GM18498 (cell line): ENCODE results near the gene FILIP1L.

ENCODE experiments used
- ATAC-seq: cut with Tn5 transposase; IDR thresholded peaks from one replicate; pipeline ENCODE4 v1.9.1; 2021; ENCODE audit warnings: mild to moderate bottlenecking, moderate library complexity; ENCODE audit not compliant: unreplicated experiment

The FILIP1L gene

DNA sequence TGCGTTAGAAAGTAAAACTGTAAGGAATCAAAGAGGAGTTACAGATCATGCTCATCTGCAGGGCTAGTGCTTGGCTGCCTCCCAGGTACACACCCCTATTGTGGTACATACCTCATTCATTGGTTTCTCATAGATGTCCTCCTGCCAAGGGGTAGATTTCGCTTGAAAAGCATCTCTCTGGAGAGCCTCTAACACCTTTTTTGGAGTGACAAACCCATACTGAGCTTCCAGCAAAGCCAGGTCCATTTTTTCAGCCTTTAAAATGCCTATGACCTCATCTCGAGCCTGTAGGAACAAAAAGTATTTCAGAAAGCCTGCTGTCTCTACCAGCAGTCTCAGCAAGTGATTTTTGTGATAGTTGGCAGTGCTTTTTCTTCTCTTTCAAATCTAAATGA lies 184.6 kb downstream of the FILIP1L start:
- ATAC-seq: no peak

DNA sequence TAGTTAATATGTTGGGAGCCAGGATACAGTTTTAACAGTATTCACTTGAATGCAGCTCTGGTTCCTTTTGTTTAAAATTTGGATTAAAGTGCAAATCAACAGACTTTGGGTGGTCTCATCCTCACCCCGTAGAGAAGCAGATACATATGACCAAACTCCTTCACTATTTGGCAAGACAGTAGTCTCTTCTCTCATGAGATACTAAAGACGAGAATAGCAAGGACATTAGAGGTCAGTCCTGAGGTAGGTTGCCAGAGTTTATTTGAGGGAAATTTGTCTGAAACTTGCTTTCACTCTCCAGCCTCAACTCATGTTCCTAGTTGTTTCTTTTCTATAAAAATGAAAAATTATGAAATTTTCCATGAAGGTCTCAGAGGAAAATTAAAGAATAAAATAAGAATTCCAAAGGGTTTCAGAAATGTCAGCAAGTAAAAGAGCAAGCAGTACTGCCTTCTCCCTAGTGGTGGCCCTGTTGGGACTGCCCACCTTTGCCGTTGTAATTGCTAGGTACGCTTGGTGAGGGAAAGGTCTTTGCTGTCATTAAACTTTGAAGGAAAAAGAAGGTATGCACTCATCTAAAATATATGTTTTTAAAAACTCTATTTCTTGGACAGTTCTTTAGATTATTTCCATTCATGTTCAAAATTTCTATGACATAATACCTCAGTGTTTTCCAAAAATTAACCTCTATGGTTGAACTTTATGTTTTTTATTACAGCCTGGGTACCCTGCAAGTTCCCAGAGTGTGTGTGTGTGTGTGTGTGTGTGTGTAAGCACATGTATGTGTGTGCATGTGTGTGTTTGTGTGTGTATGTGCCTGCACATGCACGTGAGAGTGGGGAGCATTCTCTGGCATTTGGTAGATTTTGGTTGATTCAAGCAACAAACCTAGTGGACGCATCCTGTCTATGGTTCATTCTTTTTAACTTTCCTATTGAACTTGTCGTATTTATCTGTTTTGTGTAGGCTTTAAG lies 185.2 kb downstream of the FILIP1L start:
- no peak for ATAC-seq

DNA sequence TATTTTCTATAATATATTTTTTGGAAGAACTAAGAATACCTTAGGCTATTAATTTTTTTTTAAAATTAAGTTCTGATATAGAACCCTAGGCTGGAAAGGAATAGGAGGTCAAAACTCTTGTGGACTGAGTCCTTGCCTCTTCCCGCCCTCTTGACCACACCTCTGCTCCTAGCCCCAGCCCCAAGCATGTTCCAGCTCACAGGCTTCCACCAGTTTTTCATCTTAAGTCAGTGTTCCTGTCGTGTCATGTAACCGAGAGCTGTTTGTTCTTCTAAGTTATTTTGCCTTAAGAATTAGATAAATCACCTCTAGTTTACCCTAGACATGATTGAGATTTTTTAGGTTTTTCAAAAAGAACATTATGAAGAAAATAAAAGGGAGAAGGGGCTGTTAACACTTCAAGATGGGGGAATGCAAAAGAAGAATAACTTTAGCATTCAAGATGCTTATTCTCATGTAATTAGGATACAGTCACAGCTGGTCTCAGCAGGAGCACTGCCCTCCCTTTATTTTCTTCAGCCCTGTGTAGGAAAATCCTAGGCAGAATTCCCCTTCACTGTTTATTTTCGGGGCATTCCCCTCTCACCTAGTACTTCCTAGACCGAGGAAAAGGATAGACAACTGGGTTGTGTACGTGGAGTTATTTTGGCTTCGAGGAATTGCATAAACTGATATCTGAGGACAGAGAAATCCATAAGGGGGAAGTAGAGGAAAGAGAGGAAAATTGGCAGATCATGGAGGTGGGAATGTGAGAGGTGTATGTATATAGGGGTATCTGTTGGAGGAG lies 186.4 kb downstream of the FILIP1L start:
- ATAC-seq: no peak

DNA sequence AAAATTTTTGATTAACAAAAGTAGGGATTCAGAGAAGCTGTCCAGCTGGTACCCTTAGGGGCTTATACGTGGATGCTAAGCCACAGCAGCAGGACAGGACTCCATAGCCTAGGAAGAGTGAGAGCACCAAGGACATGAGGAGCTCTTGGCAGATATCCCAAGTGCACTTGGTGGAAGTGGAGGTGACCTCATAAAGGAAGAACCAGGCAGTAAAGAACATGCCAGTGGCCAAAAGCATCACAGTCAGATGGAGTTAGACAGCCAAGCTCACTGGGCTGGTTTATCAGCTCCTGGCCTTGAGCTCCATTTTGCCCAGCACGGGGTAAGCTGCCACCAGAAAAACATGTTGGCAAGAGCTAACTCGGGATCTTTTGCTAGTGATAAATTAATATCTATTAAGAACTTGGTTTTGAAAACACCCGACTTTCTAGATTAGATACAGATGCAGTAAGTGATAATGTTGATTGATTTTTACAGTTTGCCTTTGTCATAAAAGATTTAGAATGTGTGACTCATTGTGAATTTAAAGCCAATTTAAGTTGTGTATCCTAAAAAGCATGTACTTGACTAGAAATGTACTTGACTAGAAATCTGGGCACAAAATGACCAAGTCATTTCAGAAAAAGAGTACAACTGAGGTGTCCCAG lies 188.6 kb downstream of the FILIP1L start:
- ATAC-seq: no peak

DNA sequence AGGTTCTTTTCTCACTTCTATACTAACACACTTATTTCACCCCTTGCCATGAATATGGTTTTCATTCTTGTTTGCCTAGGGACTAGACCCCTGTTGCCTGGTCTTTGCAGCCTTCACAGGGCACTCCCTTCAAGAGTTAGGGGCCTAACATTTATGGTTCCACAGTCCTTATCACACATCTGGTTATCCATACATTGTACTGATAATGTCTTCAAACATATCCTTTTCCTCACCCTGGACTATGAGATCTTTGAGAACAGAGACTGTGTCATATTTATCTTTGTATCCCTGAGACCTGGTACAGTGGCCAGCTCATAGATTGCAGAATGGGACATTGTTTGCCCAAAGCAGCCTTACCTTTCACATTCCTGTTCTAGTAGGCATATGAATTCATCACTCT lies 190.4 kb downstream of the FILIP1L start:
- no peak for ATAC-seq

DNA sequence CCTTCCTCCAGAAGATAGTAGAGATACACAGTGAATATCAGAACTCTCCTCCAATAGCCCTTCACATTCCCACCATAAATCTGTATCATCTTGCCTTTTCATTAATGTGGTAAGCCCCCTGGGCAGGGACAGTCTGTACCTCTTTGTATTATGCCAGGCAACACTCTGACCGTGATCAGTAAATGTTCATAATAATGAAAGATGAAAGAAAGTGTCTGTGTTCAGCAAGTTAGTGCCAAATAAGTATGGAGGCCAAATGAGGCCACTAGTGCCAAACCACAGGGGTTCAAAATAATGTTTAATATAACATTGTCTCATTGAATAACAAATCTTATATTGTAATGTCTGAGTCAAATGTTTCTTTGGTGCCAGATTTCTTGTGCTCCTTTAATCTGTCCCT lies 192.3 kb downstream of the FILIP1L start:
- no peak for ATAC-seq

DNA sequence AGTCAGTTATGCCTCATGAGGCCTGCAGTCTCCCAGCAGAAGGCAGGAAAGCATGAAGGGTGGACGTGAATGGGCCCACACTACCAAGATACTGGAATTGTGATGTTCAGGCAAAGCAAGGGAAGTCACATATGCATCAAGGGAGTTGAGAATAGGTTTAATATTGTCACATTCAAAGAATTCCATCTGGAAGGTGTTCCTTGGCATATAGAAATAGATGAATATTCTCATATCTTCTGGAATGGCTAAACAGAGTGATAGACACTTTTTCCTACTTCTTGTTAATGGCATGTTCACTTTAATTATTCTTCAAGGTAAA lies 193.0 kb downstream of the FILIP1L start:
- no peak for ATAC-seq

DNA sequence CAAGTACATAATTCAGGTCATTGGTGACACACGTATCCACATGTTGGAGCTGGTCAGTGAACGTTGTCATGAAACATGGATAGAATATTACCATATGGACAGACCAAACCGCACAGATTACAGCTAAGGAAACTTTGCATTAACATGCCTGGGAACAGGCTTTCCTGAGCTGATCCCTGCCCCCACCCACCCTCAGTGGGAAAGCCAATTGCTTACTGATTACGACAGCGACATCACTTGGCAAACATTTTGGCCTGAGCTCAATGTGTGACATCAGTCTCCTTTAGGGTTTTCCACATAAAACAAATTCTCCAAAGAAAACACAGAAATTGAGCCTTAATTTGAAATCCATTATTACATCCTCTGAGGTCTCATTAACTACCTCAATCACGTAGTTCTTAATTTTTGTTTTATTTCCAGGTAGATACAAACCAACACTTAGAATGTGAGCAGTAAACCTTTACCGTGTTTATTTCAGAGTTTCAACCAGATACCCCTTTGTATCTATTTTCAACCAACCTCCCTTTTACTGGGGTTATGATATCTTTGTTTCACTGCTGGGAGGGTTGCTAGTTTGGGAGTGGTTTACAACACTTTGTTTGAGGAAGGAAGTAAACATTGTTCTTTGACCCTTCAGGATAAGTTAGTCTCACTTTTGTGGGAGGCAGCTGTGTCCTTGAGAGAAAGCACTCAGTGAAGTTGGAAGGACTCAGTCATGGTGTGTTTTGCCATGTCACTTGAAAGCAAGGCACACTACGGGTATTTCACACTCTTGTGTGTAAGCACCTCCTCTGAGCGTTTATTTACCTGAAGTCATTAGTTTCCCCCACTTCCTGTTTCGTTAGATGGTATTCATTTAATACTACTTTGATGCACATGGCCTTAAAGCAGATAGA lies 193.6 kb downstream of the FILIP1L start:
- no peak for ATAC-seq

DNA sequence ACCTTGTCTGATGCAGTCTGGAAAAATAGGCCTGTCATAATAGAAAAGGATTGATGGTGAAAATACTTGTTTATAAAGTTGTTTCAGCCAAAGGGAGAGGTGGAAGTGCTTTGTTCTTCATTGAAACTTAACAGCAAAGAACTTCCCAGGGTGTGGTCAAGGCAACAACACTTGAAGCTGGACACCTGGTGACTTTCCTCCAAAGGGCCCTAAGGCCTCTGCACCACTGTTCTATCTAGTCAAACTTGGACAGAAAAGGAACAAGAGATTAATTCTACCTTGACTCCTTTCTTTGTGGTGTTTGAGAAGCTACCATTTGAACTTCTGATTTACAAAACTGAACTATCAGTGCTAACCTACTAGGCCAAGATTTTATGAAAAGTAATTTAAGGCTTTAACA lies 194.6 kb downstream of the FILIP1L start:
- no peak for ATAC-seq

DNA sequence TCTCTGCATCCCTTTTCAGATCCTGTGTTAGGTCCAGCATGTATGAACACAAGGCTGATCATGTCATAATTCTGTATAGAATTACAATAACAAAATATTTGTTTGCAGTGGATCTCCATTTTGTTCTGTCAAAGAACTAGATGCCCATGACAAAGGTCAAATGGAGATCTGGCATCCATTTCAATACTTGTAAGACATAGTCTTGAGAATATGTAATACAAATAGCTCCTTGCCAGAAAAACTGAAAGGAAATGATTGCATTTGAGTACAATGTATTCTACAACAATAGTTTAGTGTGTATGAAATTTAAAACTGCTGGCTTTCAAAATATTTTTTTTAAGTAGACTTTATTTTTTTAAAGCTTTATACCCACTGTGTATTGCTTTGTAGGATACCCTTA lies 195.6 kb downstream of the FILIP1L start:
- ATAC-seq: no peak

DNA sequence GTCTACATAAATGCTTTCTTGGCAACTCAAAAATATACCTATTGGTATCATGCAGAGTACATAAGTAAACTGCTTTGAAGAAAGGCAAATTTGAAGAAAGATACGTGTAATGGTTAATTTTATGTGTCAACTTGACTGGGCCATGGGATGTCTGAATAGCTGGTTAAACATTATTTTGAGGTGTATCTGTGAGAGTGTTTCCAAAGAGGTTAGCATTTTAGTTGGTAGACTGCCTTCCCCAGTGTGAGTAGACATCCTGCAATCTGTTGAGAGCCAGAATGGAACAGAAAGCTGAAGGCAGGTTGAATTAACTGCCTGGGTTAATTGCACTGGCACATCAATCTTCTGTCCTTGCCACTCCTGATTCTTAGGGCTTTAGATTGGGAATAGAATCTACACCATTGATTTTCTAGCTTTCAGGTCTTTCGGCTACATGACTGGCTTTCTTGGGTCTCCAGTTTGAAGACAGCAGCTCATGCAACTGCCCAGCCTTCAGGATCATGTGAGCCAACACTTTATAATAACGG lies 198.3 kb downstream of the FILIP1L start:
- ATAC-seq: no peak

DNA sequence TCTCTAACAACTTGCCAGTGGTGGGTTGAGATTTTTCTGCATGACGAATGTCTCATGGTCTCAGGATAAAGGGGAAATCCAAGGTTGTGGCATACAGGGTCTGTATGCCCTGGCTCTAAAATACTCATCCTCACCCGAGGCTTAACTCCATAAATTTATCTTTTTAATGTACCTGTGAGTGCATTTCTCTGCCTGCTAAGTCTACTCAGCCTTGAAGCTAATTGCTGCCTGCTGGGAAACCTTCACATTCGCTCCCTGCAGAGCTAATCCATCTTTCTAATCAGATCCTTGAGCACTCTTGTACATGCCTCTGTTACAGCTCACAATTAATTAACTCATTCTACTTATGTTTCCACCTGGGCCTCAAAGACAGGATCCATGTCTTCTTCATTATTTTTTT lies 202.9 kb downstream of the FILIP1L start:
- ATAC-seq: no peak

DNA sequence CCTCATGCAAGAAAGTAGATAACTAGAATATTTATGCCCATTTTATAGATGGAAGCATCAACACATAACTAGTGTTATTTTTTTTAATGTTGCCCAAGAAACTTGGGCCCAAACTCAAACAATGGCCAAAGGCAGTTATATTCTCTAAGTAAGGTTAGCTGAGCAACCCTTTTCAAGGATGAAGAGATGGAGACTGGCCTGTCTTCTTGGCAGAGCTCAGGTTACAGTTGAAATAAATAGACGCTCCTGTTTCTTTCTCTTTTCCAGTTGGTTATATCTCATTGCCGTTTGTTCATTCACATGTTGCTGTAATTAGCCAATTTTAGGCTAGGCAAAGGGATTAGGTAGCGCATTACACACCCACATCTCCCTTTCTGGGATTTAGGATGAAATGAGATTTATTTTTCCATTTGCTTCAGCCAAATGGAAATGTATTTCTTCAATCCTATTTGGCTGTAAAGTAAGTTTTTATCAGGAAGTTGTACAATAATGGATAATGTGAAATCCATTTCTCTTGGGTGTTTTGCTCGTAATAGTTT lies 203.5 kb downstream of the FILIP1L start:
- no peak for ATAC-seq

DNA sequence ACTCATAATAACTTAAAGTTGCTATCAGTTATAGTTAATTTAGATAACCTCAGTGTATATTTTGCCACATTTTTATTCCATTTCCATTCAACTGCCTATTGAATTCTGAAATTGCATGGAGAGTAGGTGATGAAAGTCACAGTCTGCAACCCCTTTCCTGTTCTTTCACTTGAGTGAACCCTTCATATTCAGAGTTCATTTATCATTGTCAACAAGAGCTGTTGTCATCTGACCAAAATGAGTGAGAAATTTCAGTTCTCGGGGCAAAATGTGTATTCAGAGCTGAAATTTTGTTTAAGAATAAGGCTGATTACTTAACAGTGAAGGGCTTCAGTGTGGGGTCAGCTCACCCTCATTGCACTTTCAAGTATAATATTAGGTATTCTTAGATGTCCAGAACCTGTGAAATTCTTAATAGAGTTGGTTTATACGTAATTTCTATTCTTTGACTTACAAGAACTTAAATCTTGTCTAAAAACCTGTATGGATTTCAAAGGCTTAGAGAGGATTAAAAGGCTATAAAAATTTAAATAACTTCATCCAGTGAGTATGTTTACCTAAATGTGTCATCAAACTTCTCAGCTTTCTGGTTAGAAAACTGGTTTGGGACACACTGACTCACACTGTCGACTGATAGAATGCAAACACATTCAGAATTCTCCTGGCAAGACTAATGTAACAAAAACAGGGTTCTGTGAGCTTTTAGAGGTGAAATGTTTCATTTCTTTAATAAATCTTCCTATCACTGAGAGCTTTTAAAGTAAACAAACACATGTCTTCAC lies 204.4 kb downstream of the FILIP1L start:
- no peak for ATAC-seq

DNA sequence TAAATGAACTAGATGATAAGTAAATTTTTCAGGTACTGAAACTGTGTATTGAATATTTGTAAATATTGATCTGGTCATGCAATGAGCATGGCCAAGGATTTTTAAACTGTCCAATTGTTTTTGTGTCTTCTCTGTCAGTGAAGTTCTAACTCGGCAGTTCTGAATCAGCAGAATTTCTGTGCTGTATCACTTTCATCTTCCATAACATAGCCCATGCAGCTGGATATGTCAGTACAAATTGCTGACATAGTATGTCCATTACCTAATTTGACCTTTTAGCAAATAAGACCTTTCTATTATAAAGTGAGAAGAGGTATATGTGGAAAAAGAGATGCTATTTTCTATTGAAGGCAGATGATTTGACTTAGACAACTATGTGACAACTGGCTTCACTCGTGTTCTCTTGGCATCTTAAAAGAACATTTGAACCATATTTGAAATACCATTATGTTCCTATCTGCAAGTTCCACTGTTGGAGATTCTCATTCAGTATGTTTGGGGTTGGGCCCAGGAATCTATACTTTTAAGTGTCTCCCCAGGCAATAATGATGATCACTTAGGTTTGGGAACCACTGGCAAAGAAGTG lies 206.2 kb downstream of the FILIP1L start:
- ATAC-seq: no peak

DNA sequence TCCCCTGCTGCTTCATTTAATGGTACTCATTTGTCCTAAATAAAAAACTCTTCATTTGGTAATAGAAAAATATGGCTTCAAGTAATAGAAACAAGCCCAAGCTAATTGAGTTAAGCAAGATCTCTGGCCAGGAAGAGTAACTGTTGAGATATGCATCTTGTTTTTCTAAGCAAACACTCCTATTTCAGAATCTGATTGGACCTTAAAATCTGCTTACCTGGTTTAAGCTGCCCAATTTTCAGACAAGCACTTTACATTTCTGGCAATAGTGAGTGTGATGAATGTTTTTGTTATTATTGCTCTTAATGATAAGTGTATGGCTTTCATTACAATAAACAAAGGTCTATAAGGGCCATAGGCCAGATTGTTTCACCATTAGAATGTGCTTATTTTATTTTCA lies 210.4 kb downstream of the FILIP1L start:
- ATAC-seq: no peak

DNA sequence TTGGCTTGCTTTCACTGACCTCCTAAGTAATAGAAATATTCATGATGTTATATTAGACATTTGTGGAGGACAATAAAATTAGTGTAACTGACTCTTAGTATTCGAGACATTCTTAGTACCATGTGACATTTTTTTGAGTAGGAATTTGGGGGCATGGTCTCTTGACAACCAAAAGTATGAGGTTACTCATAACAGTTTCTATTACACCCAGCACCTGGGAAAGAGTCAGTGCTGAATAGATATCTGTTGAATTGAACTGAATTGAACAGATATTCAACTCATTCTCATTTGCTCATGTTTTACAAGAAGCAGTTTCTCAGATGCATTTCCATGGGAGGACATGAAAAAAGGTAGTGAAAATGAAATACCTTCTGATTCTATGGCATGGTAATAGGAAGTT lies 212.2 kb downstream of the FILIP1L start:
- ATAC-seq: no peak

DNA sequence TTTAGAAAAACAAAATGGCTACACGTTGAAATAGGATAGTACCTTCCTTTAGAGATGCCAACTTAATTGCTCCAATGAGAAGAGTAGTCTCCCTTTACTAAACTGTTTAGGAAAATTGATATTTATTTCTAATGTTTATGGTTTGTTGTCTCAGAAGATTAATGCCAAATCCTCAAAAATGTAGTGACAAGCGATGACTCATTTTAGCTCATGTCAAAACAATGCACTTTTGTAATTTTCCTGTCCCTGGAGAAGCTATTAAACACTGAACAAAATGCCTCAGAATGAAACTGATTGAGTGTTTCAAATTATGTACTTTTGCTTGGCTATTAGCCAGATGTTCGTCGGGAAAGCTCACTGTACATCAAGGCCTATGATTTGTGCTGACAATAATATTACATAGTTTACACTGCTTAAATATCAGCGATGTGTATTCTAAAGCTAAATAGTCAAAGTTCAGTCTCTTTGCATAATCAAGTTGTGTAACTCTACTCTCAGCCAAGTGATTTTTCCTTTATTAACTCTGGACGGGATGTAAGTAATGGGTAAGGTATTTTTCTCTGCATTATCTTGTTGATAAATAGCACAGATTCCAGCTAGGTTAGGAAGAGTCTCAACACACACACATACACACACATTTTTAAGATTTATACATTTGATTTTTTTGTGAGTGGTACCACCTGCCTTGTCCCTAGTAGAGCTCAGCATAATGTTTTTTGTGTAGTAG lies 212.9 kb downstream of the FILIP1L start:
- ATAC-seq: no peak
